GM12878 (cell line): Measurements from ENCODE around the gene NLRC5. TPM values are rescaled to one million over a fixed set of nuclear protein-coding genes. Genes with fewer than 3 reads are reported as not detected.

Experiments used
- ASH2L ChIP-seq: fragments of 300-600, 200-600 bp; sonication (generic); IDR thresholded peaks from 2 replicates; pipeline ENCODE4 v1.6.1; 2017; ENCODE audit warnings: low read depth, mild to moderate bottlenecking, borderline replicate concordance
- BCL11A ChIP-seq: IDR thresholded peaks from 2 replicates; pipeline ENCODE4 v1.6.1; 2011; ENCODE audit warnings: low read depth, low read length
- CREB1 ChIP-seq: IDR thresholded peaks from 2 replicates; pipeline ENCODE4 v1.6.1; 2012; ENCODE audit warnings: low read depth, mild to moderate bottlenecking, inconsistent platforms
- E4F1 ChIP-seq: fragments of 450-650 bp; IDR thresholded peaks from 2 replicates; pipeline ENCODE4 v1.6.1; 2018; ENCODE audit warnings: borderline replicate concordance, mild to moderate bottlenecking; ENCODE audit not compliant: partially characterized antibody
- MYC ChIP-seq: IDR thresholded peaks from 2 replicates; pipeline ENCODE4 v1.6.1; 2011; ENCODE audit warnings: mild to moderate bottlenecking, low read length, moderate library complexity, inconsistent platforms; ENCODE audit not compliant: insufficient read depth, insufficient replicate concordance, insufficient read length, severe bottlenecking
- NFIC ChIP-seq: IDR thresholded peaks from 2 replicates; pipeline ENCODE4 v1.6.1; 2012; ENCODE audit warnings: low read depth, mild to moderate bottlenecking, inconsistent platforms, low read length, moderate library complexity
- NFYA ChIP-seq: IDR thresholded peaks from 2 replicates; pipeline ENCODE4 v1.6.1; 2011; ENCODE audit warnings: low read depth, mild to moderate bottlenecking, low read length, improper control_type of control experiment, borderline replicate concordance
- SMAD1 ChIP-seq: fragments of 450-650 bp; IDR thresholded peaks from 2 replicates; pipeline ENCODE4 v1.6.1; 2018; ENCODE audit warnings: mild to moderate bottlenecking, low read depth; ENCODE audit not compliant: partially characterized antibody
- ZSCAN29 ChIP-seq: fragments of 450-650 bp; IDR thresholded peaks from 2 replicates; pipeline ENCODE4 v1.6.1; 2017; ENCODE audit warnings: mild to moderate bottlenecking, moderate library complexity
- polyA plus RNA-seq, 11 experiments: library from polyadenylated mRNA; depleted of rRNA in 4 of 11; unstranded in 6 of 11; stranded (reverse) in 5 of 11; fragments of >200 nt; fragmentation: Nextera tagmentation in 4 of 11; fragmentation: Illumina TruSeq in 1 of 11; extraction: Ambion mirVana in 4 of 11; extraction: Trizol in 1 of 11; gene quantifications; 1 replicate in 1 of 11; 2 replicates in 10 of 11; pipeline versions ENCODE4 v1.2.1 to v1.2.3, GENCODE V29; 2011 to 2016; ENCODE audit warnings: inconsistent platforms in 2 of 11, missing spikeins in 2 of 11, low read depth in 1 of 11
- total RNA-seq, 4 experiments: library from RNA; depleted of rRNA in 3 of 4; stranded (reverse); fragments of >200 nt in 3 of 4; fragmentation: Illumina TruSeq in 1 of 4; extraction: Trizol in 1 of 4; gene quantifications; 2 replicates each; pipeline versions ENCODE4 v1.2.1 to v1.2.3, GENCODE V29; 2013 to 2021
- TF ChIP-seq, protein P1 (sequence below): IDR thresholded peaks from 2 replicates; pipeline ENCODE4 v1.6.1; 2012; ENCODE audit warnings: low read depth, low read length, improper control_type of control experiment
- TF ChIP-seq, protein P2 (sequence below): IDR thresholded peaks from 2 replicates; pipeline ENCODE4 v1.6.1; 2012; ENCODE audit warnings: improper control_type of control experiment, low read depth, low read length; ENCODE audit not compliant: insufficient replicate concordance
- TF ChIP-seq, protein P3 (sequence below): fragments of 450-650 bp; formaldehyde crosslinking; IDR thresholded peaks from 2 replicates; pipeline ENCODE4 v1.4.0; 2022; ENCODE audit warnings: mild to moderate bottlenecking, moderate library complexity
- TF ChIP-seq, protein P4 (sequence below): fragments of 450-650 bp; IDR thresholded peaks from 2 replicates; pipeline ENCODE4 v1.6.1; 2014; ENCODE audit warnings: mild to moderate bottlenecking

Gene NLRC5
- total and polyA plus RNA-seq, 10 of the 15 experiments (the other 5 are each of a cell fraction or from before 2014, with no cell fraction given) = 13.1 to 105 (median 57.3) TPM

DNA sequence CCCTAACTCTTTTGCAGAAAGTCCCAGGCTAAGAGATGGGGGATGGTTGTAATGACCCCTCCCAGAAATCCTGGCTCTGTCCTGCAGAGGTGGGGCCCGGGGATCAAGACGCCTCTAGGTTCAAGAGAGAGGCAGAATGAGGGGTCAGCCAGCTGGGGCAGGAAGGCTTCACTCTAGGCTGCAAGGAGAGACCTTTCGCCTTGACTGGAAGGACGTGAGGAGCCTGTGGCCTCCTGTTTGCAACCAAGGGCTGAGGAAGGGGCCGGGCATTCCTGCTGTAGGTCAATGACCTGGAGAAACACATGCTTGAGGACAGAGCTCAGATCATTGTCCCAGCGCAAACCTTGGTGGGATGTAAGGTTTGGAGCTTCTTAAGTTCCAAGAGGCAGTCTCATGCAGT lies 36.4 kb upstream of the NLRC5 start (continued):
- TF ChIP-seq ASH2L = no peak
- TF ChIP-seq E4F1 = no peak
- no peak for TF ChIP-seq NFIC
- TF ChIP-seq, protein P1, sequence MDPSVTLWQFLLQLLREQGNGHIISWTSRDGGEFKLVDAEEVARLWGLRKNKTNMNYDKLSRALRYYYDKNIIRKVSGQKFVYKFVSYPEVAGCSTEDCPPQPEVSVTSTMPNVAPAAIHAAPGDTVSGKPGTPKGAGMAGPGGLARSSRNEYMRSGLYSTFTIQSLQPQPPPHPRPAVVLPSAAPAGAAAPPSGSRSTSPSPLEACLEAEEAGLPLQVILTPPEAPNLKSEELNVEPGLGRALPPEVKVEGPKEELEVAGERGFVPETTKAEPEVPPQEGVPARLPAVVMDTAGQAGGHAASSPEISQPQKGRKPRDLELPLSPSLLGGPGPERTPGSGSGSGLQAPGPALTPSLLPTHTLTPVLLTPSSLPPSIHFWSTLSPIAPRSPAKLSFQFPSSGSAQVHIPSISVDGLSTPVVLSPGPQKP = no peak
- no peak for TF ChIP-seq MYC
- TF ChIP-seq, protein P2, sequence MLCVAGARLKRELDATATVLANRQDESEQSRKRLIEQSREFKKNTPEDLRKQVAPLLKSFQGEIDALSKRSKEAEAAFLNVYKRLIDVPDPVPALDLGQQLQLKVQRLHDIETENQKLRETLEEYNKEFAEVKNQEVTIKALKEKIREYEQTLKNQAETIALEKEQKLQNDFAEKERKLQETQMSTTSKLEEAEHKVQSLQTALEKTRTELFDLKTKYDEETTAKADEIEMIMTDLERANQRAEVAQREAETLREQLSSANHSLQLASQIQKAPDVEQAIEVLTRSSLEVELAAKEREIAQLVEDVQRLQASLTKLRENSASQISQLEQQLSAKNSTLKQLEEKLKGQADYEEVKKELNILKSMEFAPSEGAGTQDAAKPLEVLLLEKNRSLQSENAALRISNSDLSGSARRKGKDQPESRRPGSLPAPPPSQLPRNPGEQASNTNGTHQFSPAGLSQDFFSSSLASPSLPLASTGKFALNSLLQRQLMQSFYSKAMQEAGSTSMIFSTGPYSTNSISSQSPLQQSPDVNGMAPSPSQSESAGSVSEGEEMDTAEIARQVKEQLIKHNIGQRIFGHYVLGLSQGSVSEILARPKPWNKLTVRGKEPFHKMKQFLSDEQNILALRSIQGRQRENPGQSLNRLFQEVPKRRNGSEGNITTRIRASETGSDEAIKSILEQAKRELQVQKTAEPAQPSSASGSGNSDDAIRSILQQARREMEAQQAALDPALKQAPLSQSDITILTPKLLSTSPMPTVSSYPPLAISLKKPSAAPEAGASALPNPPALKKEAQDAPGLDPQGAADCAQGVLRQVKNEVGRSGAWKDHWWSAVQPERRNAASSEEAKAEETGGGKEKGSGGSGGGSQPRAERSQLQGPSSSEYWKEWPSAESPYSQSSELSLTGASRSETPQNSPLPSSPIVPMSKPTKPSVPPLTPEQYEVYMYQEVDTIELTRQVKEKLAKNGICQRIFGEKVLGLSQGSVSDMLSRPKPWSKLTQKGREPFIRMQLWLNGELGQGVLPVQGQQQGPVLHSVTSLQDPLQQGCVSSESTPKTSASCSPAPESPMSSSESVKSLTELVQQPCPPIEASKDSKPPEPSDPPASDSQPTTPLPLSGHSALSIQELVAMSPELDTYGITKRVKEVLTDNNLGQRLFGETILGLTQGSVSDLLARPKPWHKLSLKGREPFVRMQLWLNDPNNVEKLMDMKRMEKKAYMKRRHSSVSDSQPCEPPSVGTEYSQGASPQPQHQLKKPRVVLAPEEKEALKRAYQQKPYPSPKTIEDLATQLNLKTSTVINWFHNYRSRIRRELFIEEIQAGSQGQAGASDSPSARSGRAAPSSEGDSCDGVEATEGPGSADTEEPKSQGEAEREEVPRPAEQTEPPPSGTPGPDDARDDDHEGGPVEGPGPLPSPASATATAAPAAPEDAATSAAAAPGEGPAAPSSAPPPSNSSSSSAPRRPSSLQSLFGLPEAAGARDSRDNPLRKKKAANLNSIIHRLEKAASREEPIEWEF = no peak
- TF ChIP-seq CREB1 = no peak
- no peak for TF ChIP-seq BCL11A
- TF ChIP-seq, protein P3, sequence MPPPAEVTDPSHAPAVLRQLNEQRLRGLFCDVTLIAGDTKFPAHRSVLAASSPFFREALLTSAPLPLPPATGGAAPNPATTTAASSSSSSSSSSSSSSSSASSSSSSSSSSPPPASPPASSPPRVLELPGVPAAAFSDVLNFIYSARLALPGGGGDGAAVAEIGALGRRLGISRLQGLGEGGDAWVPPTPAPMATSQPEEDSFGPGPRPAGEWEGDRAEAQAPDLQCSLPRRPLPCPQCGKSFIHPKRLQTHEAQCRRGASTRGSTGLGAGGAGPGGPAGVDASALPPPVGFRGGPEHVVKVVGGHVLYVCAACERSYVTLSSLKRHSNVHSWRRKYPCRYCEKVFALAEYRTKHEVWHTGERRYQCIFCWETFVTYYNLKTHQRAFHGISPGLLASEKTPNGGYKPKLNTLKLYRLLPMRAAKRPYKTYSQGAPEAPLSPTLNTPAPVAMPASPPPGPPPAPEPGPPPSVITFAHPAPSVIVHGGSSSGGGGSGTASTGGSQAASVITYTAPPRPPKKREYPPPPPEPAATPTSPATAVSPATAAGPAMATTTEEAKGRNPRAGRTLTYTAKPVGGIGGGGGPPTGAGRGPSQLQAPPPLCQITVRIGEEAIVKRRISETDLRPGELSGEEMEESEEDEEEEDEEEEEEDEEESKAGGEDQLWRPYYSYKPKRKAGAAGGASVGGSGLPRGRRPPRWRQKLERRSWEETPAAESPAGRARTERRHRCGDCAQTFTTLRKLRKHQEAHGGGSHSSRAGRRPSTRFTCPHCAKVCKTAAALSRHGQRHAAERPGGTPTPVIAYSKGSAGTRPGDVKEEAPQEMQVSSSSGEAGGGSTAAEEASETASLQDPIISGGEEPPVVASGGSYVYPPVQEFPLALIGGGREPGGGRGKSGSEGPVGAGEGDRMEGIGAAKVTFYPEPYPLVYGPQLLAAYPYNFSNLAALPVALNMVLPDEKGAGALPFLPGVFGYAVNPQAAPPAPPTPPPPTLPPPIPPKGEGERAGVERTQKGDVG (CRISPR knock-in tag) = no peak
- no peak for TF ChIP-seq NFYA
- TF ChIP-seq, protein P4, sequence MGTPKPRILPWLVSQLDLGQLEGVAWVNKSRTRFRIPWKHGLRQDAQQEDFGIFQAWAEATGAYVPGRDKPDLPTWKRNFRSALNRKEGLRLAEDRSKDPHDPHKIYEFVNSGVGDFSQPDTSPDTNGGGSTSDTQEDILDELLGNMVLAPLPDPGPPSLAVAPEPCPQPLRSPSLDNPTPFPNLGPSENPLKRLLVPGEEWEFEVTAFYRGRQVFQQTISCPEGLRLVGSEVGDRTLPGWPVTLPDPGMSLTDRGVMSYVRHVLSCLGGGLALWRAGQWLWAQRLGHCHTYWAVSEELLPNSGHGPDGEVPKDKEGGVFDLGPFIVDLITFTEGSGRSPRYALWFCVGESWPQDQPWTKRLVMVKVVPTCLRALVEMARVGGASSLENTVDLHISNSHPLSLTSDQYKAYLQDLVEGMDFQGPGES = no peak
- no peak for TF ChIP-seq ZSCAN29
- TF ChIP-seq SMAD1 = no peak
